Endometrium (tissue), 2 donors: ENCODE results near the gene SLMAP.

ENCODE experiments used
- FAIRE-seq: peaks from 2 replicates; lab custom pipeline; 2012; peaks lifted over from hg19 to GRCh38; lab: Jason Lieb, UNC
- donor health status: control.
- donor health status: control.

SLMAP gene

GRCh38 chr3:57943525-57944495 lies 187.7 kb downstream of the SLMAP start:
- no peak for FAIRE-seq

- FAIRE-seq = no peak
Observed at GRCh38 chr3:57946970-57947381, 190.9 kb downstream of the SLMAP start.

DNA sequence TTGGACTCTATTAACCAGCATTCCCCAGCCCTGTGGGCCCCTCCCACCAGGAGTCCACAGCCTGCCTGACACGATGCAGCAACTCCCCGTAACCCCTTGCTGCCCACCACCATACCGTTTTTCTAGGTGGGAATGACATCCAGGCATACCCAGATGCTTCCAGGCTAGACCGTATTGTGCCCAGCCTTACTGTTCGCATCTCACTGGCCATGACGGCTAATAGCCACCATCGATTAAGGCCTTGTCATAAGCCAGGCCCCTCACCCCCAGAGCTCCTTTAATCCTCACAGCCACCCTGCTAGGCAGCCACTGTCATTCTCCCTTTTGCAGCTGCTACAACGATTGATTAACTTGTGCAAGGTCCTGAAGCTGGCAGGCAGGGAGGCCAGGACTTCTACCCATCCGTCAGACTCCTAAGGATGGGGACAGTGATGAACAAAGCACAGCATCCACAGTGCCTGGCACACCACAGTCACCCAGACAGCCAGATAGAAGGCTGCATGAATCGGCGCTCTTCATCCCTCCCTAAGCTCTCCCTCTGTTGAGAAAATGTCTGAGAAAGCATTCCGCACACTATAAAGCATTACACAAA lies 192.1 kb downstream of the SLMAP start:
- FAIRE-seq = no peak

DNA sequence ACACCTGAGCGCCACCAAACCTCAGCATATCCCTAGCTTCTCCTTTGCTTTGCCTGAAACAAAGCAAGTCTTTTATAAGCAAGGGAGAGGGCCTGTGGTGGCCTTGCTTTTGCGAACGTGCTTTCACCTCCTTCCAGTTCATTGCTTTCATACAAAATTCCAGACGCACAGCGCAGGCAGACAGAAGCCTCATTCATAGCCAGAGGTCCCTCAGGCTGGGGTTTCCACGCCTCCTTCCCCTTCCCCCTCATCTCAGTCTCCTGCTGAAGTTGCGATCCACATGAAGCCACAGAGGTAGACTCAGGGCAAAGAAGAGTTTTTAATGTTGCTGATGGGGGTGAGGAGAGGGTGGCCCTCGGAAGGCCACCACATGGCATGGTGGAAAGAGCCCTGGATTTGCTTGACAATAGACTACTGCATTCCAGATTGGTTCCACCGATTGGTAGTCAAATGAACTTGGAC lies 192.7 kb downstream of the SLMAP start:
- no peak for FAIRE-seq

DNA sequence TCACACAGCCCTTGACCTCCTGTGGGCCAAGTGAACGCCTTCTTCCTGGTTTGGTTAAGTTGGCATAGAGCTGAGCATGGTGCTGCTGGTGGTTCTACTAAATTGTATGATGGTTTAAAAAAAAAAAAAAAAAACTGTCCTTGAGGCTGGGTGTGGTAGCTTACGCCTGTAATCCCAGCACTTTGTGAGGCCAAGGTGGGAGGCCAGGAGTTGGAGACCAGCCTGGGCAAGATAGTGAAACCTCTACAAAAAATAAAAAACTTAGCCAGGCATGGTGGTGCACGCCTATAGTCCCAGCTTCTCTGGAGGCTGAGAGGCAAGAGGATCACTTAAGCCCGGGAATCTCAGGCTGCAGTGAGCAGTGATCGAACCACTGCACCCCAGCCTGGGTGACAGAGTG lies 193.2 kb downstream of the SLMAP start:
- FAIRE-seq = no peak

DNA sequence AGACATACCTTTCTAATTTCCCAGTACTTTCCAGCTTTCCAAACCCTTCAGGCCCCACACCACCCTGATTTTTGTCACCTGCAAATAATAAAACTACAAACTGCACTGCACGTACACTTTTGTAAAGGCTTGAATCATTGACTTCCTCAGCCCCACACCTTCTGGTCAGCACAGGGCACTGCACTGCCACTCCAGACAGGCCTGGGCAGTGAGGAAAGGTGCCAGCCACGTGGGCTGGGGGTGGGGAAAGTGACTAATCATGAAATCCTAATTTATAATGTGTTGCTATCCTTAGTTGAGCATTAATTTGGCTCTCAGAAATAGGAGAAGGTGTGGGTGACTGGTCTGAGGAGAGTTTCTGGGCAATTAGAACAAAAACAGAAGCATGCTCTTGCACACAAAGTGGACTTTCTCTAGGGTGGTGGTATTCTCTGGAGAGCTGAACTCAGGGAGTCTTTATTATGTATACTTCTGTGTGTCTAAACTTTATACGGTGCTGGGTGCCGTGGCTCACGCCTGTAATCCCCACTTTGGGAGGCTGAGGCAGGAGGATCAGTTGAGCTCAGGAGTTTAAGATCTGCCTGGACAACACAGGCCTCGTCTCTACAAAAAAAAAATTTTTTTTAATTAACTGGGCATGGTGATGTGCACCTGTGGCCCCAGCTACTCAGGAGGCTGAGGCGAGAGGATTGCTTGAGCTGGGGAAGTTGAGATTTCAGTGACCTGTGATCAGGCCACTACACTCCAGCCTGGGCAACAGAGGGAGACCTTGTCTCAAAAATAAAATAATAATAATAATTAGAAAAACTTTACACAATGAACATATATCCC lies 193.9 kb downstream of the SLMAP start:
- no peak for FAIRE-seq

DNA sequence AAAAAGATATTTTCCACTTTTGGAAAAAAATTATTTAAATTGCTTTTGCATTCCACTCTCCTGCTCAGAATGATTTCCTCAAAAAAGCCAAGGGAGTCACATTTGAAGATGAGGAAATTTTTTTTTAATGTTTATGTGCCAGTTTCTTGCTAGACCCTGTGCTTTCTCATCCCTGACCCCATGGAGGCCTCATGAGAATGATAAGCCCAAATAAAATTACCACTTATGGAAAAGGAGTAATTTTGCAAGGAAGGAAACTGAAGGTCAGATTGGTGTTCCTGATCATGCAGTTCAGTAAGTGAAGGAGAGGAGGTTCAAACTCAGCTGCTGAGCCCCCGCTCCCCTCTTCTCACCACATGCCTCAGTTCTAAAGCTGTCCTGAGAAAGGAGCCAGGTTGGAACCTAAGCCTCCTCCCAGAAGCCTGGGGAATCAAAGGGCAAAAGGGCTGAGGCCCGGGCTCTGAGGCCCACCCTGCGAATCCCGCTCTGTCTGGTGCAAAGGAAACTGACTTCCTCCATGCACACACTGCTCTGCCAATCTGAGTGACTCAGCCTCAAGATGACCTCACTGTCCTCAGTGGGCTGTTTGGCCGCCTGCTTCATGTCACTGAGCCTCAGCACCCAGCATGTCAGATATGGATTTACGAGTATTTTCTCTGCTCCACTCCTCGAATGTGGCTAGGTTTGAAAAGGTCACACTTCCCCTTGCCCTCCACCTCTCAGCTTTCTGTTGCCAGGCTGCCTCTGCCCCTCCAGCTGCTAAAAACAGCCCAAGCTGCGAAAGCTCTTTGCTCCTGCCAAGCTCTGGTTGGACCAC lies 195.2 kb downstream of the SLMAP start:
- FAIRE-seq = no peak

DNA sequence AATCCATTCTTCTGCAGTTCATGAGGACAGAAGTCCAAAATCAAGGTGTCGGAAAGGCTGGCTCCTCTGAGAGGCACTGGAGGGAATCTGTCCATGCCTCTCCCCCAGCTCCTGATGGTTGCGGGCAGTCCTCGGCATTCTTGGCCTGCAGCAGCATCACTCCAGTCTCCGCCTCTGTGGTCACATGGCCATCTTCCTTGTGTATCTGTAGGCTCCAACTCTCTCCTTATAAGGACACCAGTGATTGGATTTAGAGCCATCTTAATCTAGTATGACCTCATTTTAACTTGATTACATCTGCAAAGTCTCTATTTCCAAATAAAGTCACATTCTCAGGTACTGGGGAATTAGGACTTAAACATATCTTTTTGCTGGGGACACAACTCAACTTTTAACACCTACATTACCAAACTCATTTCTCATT lies 196.1 kb downstream of the SLMAP start:
- FAIRE-seq = no peak

DNA sequence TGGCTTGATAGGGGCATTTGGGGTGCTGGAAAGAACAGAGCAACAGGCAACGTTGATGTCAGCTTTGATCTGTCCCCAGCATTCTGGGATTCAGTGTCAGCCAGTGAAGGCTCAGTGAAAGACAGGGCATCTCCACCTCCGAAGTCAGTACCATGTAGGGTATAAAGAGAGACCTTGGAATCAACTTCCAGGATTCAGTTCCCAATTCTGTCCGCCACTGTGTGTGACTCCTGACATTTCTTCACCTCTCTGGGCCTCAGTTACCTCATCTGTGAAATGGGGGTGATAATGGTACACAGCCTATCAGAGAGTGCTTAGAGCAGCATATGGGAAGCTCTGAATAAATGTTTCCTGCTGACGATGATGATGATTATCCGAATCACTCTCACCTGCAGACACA lies 196.5 kb downstream of the SLMAP start:
- no peak for FAIRE-seq

DNA sequence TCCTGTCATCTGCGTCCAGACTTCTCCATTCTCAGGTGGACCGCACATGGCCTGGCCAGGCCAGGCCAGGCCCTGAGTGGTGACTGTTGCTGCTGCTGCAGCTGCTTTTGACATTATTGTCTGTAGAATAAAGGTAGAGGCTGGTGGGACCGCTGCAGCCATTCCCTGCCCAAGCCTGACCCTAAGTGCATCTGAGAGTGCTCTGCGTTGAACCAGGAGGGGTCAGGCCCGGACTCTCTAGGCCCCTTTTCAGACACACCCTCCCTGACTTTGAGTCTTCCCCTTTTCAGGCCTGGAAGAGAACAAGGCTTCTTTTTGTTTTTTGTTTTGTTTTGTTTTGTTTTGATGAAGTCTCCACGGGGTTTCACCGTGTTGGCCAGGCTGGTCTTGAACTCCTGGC lies 197.5 kb downstream of the SLMAP start:
- no peak for FAIRE-seq

GRCh38 chr3:57956119-57956832 lies 200.2 kb downstream of the SLMAP start:
- no peak for FAIRE-seq

- FAIRE-seq = no peak
Observed at GRCh38 chr3:57956833-57957174, 200.7 kb downstream of the SLMAP start.

DNA sequence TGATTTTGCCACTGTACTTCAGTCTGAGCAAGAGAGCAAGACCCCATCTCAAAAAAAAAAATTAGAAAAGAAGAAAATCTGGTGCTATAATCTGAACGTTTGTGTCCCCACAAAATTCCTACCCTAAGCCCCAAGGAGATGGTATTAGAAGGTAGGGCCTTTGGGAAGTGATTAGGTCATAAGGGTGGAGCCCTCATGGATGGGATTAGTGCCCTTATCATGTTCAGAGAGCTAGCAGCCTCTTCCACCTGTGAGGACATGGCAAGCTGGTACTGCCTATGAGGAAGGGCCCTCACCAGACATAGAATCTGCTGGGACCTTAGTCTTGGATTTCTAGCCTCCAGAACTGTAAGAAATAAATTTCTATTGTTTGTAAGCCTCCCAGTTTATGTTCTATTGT lies 201.7 kb downstream of the SLMAP start:
- FAIRE-seq = no peak

GRCh38 chr3:57958642-57959422 lies 202.7 kb downstream of the SLMAP start:
- no peak for FAIRE-seq

DNA sequence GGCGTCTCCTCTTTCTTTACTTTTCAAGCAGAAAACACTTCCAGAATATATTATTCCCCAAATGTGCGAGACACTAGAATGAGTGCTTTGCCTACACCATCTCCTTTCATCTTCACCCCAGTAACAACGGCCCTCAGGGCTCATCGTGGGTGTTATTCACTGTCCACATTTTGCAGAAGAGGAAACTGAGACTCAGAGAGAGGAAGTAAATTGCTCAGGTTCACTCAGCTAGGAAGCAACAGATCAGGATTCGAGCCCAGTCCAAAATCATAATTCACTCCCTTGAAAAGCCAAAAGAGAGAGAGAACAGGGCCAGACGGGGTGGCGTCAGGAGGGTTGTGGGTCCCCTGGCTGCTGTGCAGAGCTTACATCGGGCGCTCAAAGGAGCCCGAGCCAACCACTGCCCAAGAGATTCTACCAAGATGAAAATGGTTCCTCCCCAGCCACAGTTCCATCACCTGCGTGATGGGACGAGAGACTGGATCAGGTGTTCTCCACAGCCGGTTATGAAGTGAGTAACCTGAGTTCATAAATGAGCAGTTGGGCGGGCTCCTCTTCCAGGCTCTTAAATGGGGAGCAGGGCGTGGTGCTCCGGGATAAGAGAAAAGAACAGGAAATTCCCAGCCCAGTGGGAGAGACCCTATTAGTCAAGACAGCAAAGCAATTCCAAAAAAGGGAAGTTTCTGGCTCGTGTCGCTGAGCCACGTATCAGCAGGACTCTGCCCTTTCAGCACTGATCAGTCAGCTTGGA lies 203.5 kb downstream of the SLMAP start:
- no peak for FAIRE-seq

DNA sequence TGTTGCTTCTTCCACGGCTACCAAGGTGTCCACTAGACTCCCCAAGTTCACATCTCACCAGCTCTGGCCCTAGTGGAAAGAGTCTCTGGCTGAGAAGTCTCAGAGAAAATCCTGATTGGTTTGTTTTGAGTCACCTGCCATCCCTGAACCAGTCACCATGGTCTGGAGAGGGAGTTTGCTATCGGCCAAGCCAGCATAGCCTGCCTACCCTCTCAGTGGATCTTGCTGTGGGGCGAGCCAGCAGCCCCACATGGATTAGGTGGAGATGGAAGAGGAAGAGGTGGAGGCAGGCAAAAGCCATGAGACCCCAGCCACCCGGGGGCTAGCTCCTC lies 204.0 kb downstream of the SLMAP start:
- no peak for FAIRE-seq

GRCh38 chr3:57961177-57961827 lies 205.2 kb downstream of the SLMAP start:
- FAIRE-seq = no peak

DNA sequence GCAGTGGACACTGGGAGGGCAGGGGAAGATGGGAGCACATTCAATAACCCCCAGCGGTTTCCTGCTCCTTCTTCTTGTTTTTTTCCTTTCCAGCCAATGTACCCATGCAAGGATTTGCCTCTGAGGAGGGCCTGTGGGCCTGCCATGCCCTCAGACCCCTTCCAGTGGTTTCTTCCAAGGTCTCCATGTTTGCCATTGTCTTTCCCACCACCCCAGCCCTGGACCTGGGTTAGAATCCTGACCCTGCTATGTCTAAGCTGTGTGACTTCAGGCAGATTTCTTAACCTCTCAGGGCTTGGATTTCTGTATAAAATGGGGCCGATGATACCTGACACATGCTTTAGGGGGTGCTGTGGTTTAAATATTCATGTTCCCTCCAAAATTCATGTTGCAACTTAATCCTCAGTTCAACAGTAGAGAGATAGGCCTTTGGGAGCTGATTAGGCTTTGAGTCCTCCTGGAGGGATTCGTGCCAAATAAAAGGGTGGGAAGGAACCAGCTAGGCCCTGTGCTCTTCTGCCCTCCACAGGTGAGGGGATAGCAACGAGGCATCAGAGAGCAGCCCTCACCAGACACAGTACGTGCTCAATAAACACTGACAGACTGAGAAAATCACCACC lies 205.8 kb downstream of the SLMAP start:
- no peak for FAIRE-seq

DNA sequence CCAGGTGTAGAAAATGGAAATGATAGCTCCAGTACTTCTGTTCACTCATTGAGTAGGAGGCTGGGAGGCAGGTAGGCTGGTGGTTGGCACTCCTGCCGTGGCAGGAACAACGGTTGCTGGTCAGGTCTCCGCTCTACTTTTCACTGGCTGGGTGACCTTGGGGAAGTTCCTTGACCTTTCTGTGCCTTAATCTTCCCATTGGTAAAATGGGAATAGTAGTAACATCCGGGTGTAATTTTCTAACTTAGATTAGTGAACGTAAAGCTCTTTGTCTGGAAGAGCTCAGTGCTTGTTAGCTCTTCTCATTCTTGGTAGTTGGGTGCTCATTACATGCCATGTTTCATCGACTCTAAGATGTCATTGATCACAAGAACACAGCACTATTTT lies 206.3 kb downstream of the SLMAP start:
- FAIRE-seq = no peak
